NK-92 (cell line): ENCODE results near the gene SIL1.
"Not testable (repeated sequence)": the region's sequence is repeated elsewhere in the genome, so short reads cannot be mapped to it uniquely, and the experiment has no call there.

Experiments used
- DNase-seq: peaks from one replicate; lab custom pipeline; 2025; ENCODE audit not compliant: unreplicated experiment; lab: John Stamatoyannopoulos, UW

The SIL1 gene

GRCh38 chr5:139113892-139114291, 84.3 kb downstream of the SIL1 start:
- no peak for DNase-seq

DNA sequence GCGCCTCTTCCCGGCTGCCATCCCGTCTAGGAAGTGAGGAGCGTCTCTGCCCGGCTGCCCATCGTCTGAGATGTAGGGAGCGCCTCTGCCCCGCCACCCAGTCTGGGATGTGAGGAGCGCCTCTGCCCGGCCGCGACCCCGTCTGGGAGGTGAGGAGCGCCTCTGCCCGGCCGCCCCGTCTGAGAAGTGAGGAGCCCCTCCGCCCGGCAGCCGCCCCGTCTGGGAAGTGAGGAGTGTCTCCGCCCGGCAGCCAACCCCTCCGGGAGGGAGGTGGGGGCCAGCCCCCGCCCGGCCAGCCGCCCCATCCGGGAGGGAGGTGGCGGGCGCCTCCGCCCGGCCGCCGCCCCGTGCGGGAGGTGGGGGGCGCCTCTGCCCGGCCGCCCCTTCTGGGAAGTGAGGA, 85.8 kb downstream of the SIL1 start:
- DNase-seq, result not testable (repeated sequence)

DNA sequence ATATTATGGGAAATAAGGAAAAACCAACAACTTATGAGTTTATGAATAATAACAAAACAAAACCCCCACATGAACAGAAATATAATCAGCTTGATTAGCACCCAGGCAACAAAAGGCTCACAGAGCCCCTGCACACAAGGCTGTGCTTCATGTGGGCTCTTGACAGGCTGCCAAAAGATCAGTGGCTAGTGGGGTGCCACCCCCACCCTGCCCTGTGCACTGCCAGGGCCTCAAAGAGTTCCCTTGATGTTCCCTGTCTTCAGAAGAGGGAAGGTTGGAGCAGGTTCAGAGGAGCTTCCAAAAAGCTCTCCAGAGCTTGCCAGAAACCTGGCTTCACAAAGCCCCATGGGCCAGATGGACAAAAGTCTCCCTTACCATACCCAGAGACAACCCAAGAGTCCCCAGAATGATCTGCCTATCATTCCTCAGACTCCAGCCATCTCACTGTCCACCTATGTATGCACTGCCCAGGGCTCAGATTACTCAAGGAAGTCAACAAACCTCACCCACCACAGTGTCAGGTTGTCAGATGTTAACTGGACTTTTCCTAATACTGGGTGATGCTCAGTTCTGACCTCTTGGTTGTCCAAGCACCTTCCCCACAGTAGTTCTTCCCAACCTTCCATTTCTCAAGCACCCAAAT, 87.5 kb downstream of the SIL1 start:
- no peak for DNase-seq

DNA sequence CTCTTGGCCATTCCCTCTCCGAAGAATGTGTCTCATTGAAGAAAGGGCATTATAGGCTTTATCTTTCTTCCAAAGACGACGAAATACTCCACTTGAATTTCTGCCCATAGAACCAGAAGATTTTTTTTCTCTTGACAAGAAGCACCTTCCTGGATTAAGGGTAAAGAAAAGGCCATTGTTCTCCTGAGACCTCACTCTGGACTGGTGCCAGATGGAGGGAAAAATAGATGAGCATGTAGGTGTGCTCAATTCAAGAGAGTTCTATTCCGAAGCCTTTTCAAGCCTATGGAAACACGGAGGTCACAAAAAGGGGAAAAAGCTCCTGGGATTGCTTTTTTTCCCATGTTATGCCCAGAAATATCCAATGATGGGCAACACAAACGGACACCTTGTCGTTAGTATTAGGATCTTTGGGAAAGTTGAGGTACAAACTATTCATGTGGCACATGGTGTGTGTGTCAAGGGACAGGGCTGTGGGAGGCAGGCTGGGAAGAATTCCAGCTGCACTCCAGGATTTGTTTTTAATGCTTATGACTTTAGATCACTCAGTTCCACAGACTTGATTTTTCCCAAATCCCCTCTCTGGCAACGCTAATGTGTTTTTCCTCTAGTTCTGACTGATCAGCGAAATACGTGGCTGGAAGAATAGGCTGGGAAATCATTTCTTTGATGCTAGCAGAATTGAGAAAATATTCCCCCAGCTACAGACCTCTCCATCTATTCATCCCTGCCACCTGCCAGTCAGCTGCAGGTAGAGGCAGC, 89.9 kb downstream of the SIL1 start:
- DNase-seq, result no peak

DNA sequence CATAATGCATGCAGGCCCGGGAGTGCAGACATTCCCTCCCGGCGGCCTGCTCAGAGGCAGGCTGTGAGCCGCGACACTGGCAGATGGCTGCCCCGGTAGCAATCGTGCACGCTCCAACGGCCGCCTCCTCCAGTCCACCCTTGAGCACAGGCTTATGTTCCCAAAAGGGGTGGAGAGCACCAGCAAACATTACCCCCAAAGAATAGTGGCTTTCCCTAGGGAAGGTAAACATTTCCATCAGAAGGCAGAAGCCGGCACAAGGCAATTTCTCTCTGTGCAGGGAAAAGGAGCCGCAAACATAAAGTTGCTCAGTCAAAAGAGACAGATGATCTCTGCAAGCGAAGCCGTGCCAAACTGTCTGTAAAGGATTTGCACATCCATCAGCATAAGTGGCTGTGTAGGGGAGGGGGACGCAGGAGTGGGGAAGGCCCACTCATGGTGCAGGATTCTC, 92.5 kb downstream of the SIL1 start:
- no peak for DNase-seq

DNA sequence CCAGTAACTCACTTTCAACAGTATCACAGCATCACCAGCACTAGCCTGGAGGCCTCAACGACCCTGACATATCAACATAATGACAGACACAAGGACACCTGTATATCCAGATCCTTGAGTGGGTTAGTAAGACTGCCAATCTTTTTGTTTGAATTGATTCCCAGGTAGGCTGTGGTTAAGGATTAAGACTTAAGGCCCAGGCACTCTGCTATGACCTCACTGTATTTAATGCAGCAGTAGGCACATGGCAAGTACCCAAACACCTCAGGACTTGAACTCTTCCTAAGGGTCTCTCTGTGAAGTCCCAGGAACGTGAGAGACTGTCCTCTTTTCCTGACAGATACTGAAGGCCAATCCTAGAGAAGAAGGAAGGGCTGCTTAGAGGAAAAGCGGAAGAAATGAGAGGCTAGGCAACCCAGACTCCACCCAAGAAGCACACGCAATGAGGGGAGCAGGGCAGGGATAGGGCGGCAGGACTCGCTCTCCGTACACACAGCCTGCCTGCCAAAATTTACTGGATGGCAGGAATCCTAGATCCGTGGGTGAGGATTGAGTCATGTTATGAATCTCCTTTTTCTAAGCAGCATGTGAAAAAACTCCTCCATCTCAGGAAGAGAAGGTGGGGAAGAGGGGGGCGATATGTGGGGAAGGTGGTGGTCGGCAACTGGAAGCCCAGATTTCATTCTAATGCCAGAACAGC, 93.4 kb downstream of the SIL1 start:
- no peak for DNase-seq

DNA sequence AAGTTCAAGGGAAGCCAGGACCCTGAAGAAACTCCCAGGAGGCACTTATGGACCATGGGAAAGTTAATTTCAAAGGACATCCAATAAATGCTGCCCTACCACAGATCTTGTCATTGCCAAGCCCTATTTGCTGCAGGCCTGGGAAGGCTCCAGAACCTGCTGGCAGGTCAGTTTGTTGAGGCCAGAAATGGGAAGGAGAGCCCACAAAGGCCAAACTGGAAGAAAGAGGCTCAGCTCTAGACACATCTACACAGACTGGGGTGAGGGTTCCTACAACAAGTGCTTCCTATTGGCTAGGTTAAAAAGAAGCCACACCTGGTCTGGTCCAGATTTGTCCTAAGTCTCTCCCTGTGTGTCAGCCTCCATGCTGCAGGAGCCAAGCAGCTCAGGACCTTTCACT, 94.4 kb downstream of the SIL1 start:
- no peak for DNase-seq

DNA sequence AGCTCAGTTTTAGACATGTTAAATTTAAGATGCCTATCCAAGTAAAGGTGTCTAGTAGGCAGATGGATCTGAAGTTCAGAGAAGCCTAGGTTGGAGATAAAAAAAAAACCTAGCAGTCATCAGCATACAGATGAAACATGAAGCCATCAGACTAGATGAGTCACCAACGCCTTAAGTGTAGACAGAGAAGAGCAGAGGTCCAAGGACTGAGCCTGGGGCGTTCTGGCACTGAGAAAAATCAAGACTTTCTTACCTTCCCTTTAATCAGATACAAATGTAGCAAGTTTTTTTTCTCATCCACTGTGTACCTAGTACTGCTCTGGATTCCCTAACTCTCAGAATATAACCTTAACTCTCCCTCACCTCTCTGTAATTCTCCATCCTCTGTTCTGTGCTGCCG, 97.3 kb downstream of the SIL1 start:
- DNase-seq, result no peak

GRCh38 chr5:139094154-139095131, 103.7 kb downstream of the SIL1 start:
- no peak for DNase-seq

DNA sequence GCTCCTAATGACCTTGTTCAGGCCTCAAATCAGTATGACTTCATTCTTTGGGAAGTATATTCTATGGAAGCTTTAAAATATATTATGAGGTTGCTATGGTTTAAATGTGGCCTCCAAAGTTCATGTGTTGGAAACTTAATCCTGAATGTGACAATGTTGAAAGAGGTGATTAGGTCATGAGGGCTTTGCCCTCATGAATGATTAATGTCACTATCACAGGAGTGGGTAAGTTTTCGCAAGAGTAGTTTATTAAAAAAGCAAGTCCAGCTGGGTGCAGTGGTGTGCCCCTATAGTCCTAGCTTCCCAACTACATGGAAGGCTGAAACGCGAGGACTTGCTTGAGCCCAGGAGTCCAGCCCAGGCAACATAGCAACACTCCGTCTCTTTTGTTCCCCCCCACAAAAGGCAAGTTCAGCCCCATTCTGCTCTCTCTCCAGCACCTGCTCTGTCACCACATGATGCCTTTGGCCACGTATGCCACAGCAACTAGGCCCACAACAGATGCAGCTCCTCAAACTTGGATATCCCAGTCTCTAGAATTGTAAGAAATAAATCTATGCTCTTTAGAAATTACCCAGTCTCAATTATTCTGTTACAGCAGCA, 105.3 kb downstream of the SIL1 start:
- DNase-seq, result no peak

DNA sequence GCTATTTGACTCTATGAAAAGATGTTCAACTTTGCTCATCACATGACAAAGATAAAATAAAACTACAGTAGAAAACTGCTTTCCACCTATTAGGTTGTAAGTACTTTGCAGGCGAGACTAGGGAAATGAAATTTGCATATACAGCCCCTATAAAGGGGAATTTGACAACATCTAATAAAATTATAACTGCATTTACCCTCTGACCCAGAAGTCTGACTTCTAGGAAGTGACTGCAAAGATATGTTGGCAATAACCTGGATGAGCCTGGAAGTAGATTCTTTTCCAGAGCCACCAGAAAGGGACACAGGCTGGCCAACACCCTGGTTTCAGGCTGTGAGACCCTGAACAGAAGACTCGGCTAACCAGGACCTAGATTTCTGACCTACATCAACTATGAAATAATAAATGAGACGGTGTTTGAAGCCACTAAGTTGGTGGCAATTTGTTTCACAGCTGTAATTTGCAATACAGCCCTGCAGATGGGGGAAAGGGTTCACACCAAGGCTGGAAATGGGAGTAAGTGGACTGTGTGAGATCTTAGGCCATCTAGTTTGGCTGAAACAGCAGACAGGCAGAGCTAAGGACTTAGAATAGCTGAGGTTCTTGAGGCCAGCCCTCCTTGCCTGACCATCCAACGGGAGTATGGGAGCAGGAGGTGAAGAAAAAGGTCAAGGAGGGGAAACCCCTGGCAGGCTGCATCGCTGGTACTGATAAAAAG, 106.6 kb downstream of the SIL1 start:
- no peak for DNase-seq

DNA sequence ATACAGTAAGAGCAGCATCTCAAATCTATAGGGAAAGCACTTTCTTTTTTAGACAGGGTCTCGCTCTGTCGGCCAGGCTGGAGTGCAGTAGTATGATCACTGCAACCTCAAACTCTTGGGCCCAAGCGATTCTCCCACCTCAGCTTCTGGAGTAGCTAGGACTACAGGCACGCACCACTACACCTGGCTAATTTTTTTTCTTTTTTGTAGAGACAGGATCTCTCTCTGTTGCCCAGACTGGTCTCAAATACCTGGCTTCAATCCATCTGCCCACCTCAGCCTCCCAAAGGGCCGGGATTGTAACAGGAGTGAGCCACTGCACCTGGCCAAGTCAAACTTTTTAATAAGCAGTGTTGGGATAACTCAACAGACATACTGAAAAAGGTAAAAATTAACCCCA, 107.6 kb downstream of the SIL1 start:
- DNase-seq, result no peak

DNA sequence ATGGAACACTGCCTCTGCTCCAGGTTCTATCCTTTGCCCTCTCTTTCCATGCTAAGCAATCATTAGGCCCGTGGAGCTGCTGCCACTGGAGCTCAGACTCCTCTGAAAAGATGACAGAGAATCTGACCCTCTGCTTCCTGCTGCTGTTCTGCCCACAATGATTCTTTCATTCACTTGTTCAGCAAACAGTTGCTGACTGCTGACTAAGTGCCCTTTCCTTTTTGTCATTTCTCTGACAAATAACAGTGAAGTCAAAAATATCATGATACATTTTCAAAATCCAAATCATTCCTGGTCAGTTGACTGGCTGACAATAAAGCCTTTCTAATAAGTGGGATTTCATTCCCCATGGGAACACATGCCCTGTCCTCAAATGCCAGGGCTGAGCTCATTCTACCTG, 110.1 kb downstream of the SIL1 start:
- no peak for DNase-seq

GRCh38 chr5:139082813-139083498, 115.2 kb downstream of the SIL1 start:
- DNase-seq, result no peak

DNA sequence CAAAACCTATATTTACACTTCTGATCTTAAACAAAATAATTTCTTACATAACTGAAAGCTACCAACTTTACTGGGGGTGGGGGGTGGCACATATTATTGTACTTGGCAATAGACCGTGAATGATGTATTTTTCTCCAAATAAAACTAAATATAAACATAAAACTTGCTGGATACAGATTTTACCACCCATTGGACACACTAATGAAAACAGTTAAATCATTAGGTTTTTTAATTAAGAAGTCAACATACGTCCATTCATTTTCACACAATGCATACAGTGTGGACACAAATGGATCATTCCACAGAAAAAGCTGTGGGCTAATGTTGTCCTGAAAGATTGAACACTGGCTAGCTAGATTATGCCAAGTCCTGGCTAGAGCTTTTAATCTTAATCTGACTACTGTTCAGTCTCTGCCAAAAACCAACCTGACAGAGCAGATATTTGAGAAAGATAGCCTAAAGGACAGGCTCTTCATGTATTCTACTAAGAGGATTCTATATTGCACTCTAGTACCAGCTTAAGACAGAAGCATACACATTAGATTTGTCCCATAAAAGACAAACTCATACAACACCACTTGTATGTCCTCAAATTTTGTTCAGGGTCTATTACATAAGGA, 118.1 kb downstream of the SIL1 start:
- no peak for DNase-seq

DNA sequence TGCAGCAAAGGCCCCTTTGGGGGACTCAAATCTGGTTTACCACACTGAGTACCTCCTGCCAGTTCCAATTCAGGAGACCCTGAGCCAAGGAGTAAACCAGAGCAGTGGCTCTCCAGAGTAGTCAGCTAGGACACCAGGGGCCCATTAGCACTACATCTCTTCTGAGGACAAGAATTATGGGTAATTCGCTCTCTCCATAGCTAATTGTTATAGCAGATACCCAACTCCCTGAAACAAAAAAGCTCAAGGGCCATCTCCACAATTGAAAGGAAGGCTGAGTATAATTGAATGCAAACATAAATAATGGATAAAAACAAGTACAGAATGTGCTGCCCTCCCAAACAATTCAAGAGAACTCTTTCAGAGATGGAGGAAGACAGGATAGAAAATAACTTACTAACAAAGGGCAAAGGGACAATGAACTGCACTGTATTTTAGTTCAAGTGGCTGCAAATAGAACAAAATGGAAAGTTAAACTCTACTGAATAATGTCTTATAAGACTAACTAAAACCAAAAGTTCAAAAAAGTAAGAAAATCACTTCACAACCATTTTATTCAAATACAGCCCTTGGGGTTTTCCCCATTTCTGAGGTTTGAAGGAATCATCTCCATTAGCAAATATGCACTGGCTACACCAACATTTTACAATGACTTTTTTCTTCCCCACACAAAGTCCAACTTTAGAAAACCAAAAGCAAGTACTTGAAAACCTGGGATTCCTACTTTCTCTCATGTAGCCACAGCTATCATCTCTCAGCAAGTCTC, 118.8 kb downstream of the SIL1 start:
- no peak for DNase-seq

GRCh38 chr5:139078345-139078744, 119.8 kb downstream of the SIL1 start:
- DNase-seq, result no peak

DNA sequence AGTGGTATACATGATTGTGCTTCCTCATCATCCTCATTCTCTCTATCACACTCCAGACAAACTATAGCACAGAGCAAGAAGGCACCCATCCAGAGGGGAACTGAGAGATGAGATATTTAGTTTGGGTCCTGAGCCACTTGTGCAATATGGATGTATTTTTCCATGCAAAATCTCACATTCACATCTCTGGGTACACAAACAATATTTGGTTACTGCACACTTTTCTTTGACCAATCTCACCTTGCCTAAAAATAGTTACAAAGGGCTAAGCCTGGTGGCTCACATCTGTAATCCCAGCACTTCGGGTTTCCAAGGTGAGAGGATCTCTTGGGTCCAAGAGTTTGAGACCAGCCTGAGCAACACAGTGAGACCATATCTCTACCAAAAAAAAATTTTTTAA, 120.3 kb downstream of the SIL1 start:
- DNase-seq, result no peak
